Activated T-helper 1 cell treated with anti-CD3 and anti-CD28 coated beads, Interleukin-2, amount 50 U/mL, for 16 hours (primary cell): ENCODE data around the gene C1orf115.
"Not testable (repeated sequence)": the region's sequence is repeated elsewhere in the genome, so short reads cannot be mapped to it uniquely, and the experiment has no call there.

Experiments
- DNase-seq, 2 donors: peaks; one replicate each; pipeline ENCODE4 v3.0.0-alpha.2; 2020; ENCODE audit warnings: low read depth in 1 of 2, low spot score in 1 of 2

The C1orf115 gene

GRCh38 chr1:220690140-220691052 lies at the start of gene C1orf115:
TSS of gene C1orf115 (plus strand) at chr1:220690363. CDS start at chr1:220690403, 40 bp downstream.
- peak; percentile 51 to 66 for DNase-seq

GRCh38 chr1:220642285-220642684 lies 47.9 kb upstream of the C1orf115 start:
- no peak for DNase-seq

- DNase-seq, result no peak
Observed at GRCh38 chr1:220652995-220653394, 37.2 kb upstream of the C1orf115 start.

GRCh38 chr1:220655509-220655908 lies 34.7 kb upstream of the C1orf115 start:
- DNase-seq, result no peak

DNA sequence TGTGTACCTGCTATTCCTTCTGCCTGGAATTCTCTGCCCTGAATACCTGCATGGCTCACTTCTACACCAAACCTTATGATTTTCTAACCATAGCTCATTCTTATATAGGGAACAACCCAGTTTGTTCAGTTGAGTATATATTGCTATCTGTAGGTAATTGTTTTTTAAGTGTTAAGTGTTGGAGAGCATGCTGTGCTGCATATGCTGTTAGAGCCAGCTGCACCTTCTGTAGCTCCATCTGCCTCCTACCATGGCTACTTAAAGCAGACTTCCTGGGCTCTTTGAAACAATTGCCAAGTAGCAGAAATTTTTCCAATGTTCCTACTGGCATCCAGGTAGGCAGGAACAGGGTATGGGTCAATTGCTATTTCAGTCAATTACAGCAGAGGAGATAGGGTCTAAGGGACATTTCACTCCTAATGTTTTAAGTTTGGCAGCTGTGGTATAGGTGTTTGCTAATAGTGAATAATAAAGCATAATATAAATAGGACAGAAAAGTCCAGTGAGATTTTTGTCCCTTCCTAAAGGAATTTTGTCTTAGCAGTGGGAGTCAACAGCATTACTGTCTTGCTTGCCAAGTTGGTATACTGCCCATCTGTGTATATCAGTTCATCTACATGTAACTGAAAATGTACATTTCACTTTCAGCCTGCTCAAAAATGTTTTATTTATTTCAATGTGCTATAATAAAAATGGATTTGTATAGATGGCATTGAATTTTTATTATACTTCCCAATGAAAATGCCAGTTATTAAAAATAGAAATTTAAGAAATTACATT lies 34.0 kb upstream of the C1orf115 start:
- no peak for DNase-seq

GRCh38 chr1:220666349-220666748 lies 23.8 kb upstream of the C1orf115 start:
- no peak for DNase-seq

GRCh38 chr1:220669005-220669404 lies 21.2 kb upstream of the C1orf115 start:
- DNase-seq, result no peak

GRCh38 chr1:220670365-220670764 lies 19.8 kb upstream of the C1orf115 start:
- DNase-seq, result no peak

- no peak for DNase-seq
Observed at GRCh38 chr1:220673921-220674320, 16.2 kb upstream of the C1orf115 start.

GRCh38 chr1:220677251-220677650 lies 12.9 kb upstream of the C1orf115 start:
- no peak for DNase-seq

- DNase-seq, result no peak
Observed at GRCh38 chr1:220680085-220680687, 10.0 kb upstream of the C1orf115 start.

DNA sequence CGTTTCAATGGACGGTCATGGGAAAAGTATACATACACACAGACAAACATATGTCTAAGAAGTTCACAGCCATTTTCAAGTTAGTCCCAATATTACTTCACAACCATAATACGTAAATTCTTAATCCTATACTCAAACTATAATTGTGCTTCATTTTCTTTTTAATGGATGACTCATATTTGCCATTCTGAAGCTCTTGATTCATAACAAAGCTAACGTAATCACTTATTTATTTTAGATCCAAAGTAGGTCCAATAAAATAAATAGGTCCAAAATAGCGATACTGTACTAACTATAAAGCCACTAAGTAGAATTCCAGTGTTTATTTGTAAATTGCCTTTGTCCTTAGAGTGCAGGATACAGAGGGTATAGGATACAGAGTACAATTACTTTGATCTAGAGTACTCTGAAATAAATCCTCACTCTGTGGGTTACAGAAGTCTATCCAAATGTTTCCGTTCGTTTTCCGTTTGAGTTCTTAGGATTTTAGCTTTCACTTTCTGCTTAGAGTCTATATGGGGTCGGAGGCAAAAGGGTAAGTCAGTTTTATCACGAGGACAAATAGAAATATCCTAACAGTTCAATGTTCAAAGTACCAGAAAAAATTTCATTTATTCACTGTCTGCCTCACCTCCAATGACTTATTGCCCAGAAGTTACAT lies 8.8 kb upstream of the C1orf115 start:
- DNase-seq, result no peak

DNA sequence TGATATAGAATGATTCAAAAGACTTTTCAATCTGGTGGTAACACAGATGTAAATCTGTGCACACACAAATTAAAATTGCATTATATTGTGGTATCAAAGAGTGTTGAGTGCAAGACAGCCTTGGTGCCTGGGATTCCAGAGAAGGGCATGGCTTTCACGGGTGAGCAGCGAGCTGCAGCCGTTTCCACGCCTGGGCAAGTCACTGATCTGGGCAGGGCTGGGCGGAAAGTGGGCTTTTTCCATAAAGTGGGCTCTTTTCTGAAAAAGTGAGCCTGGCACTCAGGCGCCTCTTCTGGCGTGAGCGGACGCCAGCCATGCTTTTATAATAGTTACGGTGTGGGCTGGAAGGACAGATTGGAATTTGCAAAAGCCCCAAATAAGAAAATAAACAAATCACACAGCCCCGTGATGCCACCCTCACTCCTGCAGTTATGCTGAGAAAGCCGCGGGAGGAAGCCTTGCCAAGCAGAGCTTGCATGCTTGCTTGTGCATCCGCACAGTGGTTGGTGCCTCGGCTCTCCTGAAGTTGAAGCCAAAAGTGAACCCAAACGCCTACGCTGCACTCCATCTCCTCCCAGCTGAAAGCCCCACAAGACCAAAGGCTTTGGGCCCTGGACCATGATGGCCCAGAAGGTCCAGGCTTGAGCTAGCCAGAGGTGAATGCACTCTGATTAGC lies 7.1 kb upstream of the C1orf115 start:
- DNase-seq, result no peak

GRCh38 chr1:220683716-220684115 lies 6.4 kb upstream of the C1orf115 start:
- DNase-seq, result not testable (repeated sequence)

GRCh38 chr1:220684890-220685289 lies 5.3 kb upstream of the C1orf115 start:
- DNase-seq, result no peak

- no peak for DNase-seq
Observed at GRCh38 chr1:220685879-220686278, 4.3 kb upstream of the C1orf115 start.

DNA sequence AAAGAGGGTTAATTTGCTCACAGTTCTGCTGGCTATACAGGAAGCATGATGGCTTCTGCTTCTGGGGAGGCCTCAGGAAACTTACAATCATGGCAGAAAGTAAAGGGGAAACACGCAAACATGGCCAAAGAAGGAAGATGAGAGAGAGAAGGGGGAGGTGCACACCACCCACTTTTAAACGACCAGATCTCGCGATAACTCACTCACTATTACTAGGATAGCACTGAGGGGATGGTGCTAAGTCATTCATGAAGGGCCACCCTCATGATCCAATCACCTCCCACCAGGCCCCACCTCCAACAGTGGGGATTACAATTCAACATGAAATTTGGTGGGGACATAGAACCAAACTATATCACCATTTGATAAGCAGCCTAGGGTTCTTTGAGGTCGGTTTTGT lies 2.4 kb upstream of the C1orf115 start:
- no peak for DNase-seq

- DNase-seq, result no peak
Observed at GRCh38 chr1:220689666-220690065, 497 bp upstream of the C1orf115 start.

DNA sequence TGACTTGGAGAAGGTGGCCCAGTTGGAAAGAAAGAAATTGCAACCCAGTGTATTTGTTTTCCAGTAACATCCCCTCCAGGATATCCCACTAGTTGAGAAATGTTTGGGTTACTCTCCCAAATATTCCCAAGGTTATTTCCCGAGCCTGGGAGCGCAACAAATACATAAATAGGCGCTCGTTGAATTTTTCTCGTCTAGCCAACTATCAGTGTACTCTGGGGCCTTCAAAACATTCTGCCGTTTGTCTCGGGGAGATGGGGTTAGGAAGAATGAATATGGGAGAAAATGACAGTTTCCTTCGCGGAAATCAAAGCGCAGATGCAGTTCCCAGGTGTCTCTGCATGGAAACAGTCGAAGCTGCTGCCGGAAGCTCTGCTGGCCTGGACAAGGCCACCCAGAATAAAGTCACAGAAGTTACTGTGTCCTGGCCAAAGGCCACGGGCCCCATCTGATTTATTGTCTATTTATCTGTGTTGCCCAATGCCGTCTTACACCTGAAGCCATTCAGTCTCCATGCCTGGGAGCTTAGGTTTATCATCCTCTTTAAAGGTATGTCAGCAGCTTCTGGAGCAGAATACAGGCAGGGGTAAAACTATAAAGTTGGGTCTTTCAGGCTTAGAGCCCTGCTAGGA lies 1.0 kb downstream of the C1orf115 start:
- no peak for DNase-seq
